Skin of body (tissue), 2 donors: ENCODE results near the gene LCA5L. TPM values are rescaled to one million over a fixed set of nuclear protein-coding genes. Genes with fewer than 3 reads are reported as not detected.
A peak's percentile ranks its signal among the peaks of the same experiment; 100 is the strongest.
"Not testable (repeated sequence)": the region's sequence is repeated elsewhere in the genome, so short reads cannot be mapped to it uniquely, and the experiment has no call there.

Source experiments
- DNase-seq: peaks from one replicate; lab custom pipeline; 2025; lab: John Stamatoyannopoulos, UW
- total RNA-seq: library from RNA; depleted of rRNA; stranded (reverse); fragments of >200 nt; gene quantifications from one replicate; pipeline ENCODE4 v1.2.3, GENCODE V29; 2014

Gene LCA5L
- total RNA-seq, 1 donor from 2014 or later: 0.89 TPM

DNA sequence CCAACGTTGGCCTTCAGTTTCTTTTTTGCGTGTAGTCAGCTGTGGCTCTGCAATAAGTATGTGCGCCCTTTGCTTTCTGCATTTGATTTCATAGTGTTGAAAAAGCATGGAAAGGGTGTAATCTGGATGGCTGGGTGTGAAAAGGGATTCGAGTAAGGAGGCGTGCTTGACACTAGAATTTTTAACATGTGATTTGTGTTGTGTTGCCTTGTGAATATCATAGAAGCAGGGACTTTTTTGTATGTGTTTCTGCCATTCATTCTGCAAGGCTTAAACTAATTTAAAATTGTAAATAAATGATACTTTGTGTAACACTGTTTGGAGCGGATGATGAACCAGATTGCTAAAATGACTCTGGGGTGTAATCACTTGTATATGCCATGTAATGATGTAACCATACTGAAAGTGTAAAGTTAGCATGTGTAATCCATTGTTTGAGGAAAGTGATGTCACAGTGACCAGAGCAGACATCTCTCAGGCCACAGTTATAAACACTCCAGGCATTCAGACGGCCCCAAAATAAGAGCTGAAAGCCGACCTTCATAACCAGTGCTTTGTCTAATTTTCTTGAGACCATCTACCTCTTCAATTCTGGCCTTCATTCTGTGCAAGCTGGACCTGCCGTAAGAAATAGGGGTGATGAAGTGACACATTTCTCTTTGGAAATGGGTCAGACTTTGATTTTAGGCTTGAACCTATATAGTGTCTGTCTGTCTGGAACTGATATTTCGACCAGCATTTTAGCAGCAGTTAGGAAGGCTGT lies 6.8 kb upstream of the LCA5L start:
- peak; percentile 64 for DNase-seq

DNA sequence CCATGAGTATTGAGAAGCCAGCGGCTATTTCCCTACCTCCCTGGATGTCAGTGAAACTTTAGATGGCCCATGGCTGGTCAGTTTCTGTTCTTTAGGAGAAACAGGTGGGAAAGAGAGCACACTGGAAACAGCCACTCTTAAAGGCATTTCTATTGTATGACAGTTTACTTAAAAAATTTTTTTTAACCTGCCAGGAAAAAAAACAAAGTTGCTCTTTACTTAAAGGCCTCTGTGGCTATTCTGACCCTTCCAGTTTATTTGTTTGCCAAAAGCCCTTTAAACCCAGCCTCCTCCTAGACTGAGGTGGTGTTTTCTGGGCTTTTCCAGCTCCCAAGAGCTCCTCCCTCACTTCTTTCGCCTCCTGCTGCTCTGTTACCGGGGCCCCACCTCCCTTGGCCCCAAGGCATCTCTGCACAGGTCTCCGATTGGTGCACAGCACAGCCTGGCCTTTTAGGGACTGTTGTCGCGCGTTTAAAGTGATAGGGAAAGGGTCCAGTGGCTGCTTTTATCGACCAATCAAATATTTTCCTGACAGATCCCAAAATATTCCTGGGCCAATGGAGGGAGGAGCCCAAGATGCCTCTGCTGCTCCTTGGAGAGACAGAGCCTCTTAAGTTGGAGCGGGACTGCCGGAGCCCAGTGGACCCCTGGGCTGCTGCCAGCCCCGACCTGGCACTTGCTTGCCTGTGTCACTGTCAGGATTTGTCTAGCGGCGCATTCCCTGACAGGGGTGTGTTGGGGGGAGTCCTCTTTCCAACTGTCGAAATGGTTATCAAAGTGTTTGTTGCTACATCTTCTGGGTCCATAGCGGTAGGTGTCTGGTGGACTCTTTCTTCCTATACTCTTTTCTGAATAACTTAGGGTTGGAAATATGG lies 6.0 kb upstream of the LCA5L start, which contains the start of gene SH3BGR:
SH3BGR (plus strand) TSS at position 639 of the 875 bp plus-strand sequence; CDS start at position 766, 127 bp downstream.
- DNase-seq: no peak

DNA sequence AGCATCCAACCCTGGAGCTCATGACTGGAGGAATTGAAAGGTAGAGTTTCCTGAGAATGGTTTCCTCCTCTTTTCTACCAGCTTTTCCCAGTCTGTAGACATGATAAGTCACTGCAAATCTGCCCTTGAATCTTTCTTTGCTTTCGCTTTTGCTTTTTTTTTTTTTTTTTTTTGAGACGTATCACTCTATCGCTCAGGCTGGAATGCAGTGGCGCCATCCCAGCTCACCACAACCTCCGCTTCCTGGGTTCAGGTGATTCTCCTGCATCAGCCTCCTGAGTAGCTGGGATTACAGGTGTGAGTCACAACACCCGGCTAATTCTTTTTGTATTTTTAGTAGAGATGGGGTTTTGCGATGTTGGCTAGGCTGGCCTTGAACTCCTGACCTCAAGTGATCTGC lies 1.7 kb upstream of the LCA5L start:
- no peak for DNase-seq

DNA sequence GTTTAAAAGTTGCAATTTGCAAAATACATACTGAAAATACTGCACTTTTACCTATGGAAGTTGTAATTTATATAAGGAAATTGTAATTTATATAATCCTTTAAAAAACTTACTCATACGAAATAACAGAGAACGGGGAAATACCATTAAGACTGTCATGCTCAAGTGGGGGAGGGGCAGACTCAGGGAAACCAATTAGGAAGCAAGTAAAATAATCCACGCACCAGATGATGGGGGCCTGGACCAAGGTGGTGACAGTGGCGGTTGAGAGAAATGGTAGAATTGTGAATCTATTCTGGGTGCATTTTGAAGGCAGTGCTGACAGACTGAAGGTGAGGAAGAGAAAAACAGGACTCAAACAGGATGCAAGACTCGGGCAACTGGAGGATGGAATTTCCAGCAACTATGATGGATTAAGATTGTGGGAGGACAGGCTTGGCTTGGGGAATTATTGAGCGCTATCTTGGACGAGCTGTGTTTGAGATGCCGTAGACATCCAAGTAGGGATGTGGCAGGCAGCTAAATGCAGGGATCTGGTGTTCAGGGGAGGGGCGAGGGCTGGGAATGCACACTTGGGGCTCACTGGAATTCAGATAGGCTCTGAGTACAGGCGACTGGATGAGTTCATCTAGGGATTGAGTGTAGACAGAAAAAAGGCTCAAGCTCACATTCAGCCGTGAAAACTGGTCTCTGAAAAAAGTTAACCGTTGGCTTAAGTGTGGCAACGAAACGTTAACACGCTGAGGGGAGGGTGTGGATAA lies 977 bp downstream of the LCA5L start:
- peak; percentile 36 for DNase-seq

DNA sequence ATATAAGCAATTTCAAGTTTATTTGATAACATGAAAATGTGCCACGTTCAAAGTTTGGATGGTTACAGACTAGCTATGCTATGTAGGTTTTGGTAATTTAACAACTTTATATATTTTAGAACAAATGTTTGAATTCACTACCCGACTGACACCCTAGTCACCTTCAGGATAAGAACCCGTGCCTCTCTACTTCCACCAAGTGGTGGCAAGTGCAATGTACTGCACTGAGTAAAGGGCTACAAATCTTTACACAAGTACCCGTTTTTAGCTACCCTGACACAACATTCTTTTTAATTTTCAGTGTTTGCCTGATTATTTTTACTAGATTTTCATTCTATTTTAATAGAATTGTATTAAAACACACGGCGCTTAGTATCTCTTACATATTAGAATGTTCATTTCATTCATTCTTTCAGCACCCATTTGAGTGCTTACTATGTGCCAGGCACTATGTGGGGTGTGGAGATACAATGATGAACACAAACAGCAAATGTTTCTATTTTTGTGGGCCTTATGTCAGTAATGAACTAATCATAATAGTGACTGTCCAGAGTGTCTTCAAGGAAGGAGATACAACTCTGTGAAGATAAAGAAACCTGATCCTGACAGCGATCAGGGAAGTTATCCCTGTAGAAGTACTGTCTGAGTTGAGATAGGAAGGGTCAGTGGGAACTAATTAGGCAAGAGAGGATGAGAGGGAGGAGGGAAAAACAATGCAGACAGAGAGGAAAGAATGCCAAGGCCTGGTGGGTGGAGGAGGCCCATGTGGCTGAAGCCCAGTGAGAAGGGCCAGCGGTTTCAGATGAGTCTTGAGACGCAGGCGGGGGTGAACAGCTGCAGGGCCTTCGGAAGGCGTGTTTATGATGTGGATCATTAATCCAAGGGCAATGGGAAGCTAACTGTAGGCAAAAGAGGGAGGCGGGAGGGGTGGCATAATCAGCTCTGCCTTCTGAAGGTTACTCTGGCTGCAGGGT lies 3.8 kb downstream of the LCA5L start:
- no peak for DNase-seq

DNA sequence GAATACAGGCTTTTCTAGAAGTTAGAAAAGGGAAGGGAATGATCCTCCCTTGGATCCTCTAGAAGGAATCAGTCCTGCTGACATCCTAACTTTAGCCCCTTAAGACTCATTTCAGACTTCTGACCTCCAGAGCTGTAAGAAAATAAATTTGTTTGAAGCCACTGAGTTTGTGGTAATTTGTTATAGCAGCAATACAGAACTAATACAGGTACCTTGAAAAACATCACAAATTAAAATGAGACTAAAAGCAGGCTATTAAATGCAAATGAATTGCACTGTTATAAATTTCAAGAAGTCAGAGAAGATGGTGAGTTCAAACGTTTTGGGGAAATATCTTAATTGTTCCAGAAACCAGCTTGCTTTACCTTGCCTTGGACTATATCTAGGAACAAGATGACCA lies 6.3 kb downstream of the LCA5L start:
- no peak for DNase-seq

DNA sequence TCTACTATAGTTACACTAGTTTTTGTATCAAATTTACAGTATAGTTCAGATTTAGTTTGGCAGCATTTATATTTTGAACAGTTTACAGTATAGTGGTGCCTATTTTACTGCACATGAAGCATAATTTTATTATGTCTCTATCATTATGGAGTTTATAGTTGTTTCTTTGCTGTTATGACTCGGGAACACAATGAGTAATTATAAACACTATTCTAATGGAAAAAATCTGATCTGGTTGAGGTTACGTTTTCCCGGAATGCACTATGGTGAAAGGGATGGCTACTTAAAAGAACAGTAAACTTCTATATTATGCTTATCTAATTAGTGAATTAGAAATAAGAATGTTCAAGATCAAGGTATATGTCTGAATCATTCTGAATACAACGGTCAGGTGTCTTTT lies 10.6 kb downstream of the LCA5L start:
- no peak for DNase-seq

DNA sequence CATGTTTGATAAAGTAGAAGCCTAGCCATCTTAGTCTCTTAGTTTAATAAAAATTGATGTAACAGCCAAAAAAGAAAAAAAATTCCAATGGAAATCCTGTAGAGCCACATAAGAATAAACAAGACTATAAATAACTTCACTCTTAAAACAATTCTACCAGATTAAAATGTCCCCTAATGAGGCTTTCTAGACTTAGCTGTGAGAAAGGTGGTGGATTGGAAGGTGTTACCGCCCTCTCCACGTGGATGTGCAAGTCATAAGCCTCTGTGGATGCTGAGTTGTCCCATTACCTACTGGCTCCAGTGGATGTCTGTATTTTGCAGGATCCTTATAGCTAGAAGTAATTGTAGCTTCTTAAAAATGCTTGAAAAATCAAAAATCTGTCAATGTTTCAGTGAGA lies 14.6 kb downstream of the LCA5L start:
- no peak for DNase-seq

DNA sequence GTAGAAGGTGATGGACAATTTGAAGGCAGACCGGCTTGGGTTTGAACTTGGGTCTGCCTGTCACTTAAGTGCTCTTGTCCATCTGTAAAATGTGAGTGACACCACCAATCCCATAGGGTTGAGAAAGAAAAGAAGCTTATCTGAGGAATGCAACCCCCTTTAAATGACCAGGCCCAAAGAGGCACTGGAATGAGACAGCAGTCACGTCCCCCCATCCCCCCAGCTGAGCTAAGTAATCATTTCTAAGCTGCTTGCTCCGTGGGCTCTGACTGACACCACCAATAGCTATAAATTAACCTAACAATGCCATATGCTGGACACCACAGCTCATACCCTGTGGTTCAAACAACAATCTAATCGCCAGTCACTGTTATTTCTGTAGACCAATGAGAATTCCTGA lies 15.1 kb downstream of the LCA5L start:
- no peak for DNase-seq

DNA sequence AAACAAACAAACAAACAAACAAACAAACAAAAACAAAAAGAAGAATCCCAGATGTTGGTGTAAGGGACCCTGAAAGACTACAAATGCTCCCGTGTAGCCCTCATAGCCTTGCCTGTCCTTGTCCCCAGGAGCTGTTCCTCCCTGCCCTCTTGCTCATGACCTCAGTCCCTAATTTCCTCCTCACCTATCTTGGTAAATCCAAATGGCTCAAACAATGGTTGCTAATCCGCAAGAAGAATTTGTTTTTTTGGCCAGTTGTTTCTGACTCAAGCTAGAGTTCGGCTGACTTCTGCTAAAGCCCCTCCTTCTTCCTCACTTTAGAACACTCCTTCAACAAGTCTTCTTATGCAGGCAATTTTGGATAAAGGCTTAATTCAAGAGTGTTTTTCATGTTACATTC lies 15.6 kb downstream of the LCA5L start:
- DNase-seq: no peak

DNA sequence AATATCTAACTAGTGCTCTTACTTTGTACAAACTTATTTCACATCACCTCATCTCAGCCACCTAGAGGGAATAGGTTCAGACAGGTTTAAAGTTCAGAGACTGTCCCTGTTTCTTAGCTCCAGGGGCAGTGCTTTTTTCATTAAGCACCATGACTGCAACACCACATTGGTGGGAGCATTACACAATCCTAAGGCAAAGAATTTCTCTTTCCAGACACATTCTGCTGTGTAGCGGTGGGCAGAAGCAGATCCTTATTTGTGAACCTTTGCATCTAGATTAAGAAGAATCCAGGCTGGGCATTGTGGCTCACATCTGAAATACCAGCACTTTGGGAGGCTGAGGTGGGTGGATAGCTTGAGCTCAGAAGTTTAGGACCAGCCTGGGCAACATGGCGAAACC lies 16.1 kb downstream of the LCA5L start:
- DNase-seq: no peak

DNA sequence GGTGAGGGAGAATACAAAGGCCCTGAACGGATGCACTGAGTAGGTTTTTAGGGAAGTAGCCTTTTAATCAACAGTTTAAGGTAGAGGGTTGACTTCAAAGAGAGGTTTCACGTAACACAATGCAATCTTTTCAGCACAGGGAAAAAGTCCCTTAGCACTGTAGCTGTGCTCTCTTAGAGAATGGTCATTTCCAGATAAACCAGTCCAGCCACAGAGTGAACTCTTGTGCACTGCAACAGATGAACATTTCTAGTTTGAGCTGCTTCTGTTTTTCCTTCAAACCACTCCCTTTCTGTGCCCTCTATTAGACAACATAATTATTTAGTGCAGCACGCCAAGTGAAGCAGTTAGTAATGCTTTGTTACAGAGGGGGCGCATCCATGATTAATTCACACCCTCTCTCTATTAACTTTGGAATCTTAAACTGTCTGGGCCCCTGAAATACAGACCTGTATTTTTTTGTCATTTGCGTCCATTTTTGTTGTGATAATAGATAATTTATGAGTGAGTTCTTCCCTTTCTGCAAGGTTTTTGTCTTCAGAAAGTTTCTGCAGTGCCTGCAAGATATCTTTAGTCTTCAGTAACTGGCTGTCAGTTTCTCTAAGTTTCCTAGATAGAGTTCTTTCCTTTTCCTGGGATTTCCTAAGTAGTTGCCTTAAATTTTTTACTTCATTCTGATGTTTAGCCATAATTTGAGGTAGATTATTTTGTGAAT lies 22.9 kb downstream of the LCA5L start:
- DNase-seq: no peak

DNA sequence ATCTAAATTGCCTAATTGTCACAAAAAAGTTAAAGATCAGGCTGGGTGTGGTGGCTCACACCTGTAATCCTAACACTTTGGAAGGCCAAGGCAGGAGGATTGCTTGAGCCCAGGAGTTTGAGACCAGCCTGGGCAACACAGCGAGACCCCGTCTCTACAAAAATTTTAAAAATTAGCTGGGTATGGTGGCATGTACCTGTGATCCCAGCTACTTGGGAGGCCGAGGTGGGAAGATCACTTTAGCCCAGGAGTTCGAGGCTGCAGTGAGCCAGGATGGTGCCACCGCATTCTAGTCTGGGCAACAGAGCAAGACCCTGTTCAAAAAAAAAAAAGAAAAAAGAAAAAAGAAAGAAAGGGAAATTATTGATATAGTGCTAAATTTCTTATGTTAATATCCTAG lies 26.4 kb downstream of the LCA5L start:
- DNase-seq: not testable (repeated sequence)

DNA sequence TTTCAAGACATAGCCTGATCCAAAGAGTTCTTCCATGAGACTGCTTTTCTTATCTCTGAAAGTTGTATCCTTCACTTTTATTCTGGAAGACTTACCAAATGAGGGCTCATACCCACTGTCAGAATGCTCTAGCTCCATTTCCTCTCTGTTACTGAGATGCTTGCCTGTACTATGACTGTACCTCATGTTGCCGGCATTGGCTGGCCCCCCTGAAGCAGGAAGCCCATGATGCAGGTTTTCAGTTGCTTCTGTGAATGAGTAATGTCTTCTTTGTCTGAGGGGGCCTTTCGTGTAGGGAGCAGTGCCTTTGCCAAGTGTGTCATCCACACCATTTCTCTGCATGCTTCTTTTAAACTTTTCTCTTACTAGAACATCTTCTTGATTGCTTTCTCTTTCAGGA lies 39.5 kb downstream of the LCA5L start:
- DNase-seq: no peak

DNA sequence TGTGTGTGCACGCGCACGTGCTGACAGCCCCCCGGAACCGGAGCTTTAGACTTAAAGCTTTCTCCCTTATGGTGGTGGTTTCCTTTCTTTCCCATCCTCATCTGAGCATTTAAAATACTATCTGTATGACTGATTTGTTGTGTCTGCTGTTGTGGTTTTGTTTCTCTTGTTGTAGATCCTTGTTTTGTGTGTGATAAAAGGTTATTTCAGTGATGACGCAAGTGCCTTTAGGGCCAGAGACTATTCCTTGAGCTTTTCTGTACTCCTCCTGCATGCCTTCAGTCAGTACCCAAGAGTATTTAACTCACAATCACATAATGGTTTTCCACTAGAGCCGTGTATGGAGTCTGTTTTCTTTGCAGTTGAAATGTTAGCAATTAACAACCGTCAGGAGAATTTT lies 45.4 kb downstream of the LCA5L start:
- DNase-seq: no peak

DNA sequence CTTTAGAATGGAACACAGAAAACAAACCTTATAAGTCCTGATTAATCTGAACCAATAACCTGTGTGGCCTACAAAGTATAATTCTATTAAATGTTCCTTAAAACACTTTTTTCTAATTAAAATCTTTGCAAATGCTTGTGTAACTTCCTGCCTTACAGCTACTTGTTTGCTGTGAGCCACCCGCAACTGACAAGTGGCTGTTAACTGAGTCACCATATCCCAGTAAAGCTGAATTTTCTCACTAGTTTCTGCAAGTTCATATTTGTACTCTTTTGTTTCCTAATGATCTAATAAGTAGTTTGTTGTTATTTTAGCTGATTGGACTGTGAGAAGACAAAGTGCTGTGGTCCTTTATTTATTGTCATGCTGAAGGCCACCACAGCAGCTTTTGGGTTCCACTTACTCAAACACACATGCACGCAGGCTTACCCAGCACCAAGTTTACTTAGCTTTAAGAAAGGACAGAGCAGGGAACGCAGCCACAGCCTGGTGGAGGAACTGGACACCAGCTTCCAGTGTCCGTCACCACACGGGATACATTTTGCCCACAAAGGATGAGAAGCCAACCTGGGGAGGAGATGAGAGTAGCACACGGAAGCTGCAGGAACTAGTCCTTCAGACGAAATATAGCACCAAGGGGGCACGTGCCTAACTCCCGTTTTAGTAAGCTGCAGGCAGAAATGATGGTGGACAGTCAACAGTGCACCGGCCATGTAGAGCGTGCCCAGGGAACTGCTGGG lies 47.8 kb downstream of the LCA5L start:
- DNase-seq: no peak

DNA sequence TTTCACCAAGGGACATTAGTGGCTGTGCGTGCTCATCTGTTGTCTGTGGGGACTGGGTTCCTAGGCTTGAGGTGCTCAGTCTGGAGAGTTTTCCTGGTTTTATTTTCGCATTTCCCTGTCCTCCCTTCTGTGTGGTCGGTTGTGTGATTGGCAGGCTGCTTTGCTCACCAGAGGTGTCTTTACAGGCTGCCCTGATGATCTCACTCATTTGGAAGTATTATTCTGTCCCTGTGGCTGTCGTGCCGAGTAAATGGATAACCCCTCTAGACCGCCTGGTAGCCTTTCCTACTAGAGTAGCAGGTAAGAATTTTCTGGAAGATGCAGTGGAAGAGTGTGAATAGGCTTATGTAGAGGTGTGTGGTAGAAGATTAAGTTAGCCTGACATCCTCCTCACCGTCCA lies 52.6 kb downstream of the LCA5L start:
- no peak for DNase-seq

DNA sequence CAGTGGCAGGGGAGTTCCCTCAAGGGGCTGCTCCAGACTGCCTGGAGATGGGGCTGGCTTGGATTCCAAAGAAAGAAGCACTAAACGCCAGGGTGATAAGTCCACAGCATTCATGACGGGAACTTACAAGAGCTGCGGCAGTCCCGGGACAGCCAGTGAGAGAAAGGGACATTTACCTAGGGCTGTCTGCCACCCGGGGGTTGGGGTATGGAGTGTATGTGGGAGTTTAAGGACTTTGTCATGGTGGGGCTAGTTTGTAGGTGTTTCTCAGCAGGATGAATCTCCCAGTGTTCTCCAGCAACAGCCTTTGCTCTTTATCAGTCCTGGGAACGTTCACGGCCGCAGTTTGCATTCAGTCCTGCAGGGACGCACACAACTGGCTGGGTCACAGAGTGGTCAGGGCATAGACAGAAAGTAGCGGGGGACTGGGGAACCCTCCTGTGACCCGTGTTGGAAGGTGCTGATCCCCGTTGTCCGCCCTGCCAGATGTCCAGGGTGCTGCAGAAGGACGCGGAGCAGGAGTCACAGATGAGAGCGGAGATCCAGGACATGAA lies 55.3 kb downstream of the LCA5L start:
- no peak for DNase-seq

DNA sequence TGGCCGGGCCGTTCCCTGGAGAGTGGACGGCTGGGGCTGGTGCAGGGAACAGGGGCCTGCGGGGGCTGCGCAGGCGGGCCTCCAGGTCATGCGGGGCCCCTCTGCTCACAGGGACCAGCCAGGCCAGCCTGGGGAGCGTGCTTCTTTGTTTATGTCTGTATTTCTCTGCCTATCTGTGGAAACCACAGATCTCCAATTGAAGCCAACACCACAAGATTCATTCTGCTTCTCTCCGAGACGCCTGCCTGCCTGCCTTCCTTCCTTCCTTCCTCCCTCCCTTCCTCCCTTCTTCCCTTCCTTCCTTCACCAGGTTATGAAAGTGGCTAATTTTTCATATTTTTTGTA lies 56.8 kb downstream of the LCA5L start:
- no peak for DNase-seq
